Measurements from ENCODE around the gene SAMD4B. TPM values are rescaled to one million over a fixed set of nuclear protein-coding genes. Genes with fewer than 3 reads are reported as not detected.
"Not testable (repeated sequence)": the region's sequence is repeated elsewhere in the genome, so short reads cannot be mapped to it uniquely, and the experiment has no call there.

Gene SAMD4B
- total RNA-seq, 2 donors from 2014 or later = 133 to 227 TPM

DNA sequence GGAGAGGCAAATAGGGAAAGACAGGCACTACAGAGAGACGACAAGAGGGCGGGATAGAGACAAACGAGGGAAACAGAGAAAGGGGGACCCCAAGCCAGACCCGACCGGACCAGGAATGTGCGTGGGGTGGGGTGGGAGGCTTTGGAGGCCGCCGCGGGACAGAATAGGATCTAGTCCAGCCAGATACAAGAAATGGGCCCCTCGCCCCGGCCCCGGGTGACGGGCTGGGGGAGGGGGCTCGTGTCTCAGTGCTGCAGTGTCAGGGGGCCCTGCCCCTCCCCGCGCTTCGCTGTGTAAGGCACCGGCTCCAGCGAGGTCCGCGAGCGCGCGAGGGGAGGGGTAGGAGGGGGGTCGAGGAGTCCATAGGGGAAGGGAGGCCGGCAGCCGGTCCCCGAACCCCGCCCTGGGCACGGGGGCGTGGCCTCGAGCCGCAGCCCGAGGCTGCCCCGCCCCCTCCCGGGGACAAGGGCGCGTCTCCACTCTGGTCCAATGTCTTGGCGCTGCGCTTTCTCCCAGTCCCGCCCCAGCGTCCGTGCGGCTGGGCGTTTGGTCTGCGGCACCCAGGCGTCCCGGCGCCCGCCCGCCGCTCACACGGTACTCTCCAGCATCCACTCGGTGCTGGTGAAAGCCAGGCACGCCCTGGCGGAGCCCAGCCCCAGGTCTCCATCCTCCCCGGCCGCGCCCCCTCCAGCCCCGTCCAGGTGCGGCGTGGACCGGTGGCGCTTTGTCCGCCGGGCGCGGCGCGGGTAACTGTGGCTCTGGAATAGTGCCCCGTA lies 35.0 kb upstream of the SAMD4B start:
- no peak for TF ChIP-seq POLR2A (IDR thresholded peaks at IDR 0.05)
- no peak for TF ChIP-seq POLR2AphosphoS5 (IDR thresholded peaks at IDR 0.05)
- TF ChIP-seq, protein P1, sequence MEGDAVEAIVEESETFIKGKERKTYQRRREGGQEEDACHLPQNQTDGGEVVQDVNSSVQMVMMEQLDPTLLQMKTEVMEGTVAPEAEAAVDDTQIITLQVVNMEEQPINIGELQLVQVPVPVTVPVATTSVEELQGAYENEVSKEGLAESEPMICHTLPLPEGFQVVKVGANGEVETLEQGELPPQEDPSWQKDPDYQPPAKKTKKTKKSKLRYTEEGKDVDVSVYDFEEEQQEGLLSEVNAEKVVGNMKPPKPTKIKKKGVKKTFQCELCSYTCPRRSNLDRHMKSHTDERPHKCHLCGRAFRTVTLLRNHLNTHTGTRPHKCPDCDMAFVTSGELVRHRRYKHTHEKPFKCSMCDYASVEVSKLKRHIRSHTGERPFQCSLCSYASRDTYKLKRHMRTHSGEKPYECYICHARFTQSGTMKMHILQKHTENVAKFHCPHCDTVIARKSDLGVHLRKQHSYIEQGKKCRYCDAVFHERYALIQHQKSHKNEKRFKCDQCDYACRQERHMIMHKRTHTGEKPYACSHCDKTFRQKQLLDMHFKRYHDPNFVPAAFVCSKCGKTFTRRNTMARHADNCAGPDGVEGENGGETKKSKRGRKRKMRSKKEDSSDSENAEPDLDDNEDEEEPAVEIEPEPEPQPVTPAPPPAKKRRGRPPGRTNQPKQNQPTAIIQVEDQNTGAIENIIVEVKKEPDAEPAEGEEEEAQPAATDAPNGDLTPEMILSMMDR (IDR thresholded peaks at IDR 0.05) = no peak
- H3K36me3 ChIP-seq = no peaks in the 10 kb centered on the region
- no peak for DNase-seq (ENCODE audit: low spot score)
- intact Hi-C loops (cut with DNase I) = no loop called here
- H3K27ac ChIP-seq = no peak overlapping the region
- no peaks in the 10 kb centered on the region for H3K9me3 ChIP-seq
- H3K4me3 ChIP-seq = peak overlapping the region in 1 of 2 donors; percentile 19
- peaks cover 5% of the 10 kb centered on the region for H3K4me1 ChIP-seq (replicated peaks)
- H3K27me3 ChIP-seq (replicated peaks; ENCODE audit: insufficient read depth) = peaks cover 2% of the 10 kb centered on the region
- 24% methylated on average over 37 of the region's 71 CpGs for WGBS

DNA sequence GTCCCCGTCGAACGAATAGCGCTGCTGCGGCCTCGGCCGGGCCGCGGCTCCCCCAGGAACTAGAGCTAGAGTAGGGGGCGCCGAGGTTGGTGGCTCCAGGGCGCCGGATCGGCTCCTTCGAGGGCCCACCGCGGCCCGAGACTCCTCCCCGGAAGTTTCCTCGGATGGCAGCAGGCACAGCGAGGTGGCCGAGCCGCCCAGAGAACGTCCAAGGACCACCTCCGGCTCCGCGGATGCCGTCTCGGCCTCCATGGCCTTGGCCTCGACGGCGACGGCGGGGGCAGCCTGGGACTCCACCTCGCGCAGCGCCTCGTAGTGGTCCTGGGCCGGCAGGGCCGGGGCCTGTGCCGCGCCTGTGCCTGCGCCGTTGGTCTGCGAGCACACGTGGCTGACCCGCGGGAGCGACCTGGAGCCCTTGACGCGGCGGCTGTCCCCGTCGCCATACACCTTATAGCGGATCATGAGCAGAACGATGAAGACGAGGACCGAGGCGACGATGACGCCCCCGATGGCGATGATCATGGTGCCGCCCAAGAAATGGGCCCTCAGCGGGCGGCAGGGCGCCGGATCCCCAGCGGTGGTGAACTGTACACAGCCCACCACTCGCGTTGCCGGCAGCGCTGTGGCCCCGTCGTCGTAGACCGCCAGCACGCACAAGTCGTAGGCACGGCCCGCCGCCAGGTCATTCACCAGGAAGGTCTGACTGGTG lies 34.2 kb upstream of the SAMD4B start:
- Histone ChIP-seq H3K4me1 (replicated peaks) (peaks cover 5% of the 10 kb centered on the region), H3K9me3 (no peaks in the 10 kb centered on the region), H3K27me3 (replicated peaks; ENCODE audit: insufficient read depth) (peaks cover 2% of the 10 kb centered on the region), H3K27ac (no peak overlapping the region), H3K4me3 (peak overlapping the region in 1 of 2 donors; percentile 19), H3K36me3 (no peaks in the 10 kb centered on the region)
- intact Hi-C loops (cut with DNase I) = no loop called here
- no peak for DNase-seq (ENCODE audit: low spot score)
- no peak for TF ChIP-seq POLR2AphosphoS5 (IDR thresholded peaks at IDR 0.05)
- TF ChIP-seq POLR2A (IDR thresholded peaks at IDR 0.05) = no peak
- TF ChIP-seq, protein P1 (IDR thresholded peaks at IDR 0.05) = no peak
- 31% methylated on average over 46 of the region's 82 CpGs for WGBS

DNA sequence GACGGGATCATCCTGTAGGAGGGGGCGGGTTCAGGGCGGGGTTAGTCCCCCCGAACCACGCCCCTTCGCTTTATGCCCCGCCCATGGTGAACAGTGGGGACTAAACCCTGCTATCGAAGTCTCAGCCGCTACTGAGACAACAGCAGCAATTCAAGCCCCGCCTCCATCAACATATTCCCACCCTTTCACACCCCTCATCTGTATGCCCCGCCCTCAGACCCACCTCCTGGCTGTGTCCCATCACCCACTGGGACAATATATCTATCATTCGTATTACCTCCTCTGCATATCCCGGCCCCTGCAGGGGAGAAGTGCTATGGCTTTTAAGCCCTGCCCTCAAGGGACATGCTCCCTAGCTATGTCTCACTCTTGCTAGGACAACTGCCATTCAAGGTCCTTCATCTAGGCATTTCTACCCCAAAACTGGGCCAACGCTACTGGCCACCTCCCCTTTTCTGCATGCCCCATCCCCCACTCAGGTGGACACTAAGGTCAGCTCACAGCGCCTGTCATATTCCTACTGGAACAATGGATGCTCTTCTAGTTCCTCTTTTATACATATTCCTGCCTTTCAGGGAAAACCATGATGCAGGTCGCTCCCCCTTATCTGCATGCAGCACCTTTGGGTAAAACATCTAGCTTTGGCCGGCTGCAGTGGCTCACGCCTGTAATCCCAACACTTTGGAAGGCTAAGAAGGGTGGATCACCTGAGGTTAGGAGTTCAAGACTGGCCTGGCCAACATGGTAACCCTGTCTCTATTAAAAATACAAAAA lies 33.5 kb upstream of the SAMD4B start:
- Histone ChIP-seq H3K4me1 (replicated peaks) (peaks cover 5% of the 10 kb centered on the region), H3K4me3 (no peak overlapping the region), H3K27ac (no peak overlapping the region), H3K27me3 (replicated peaks; ENCODE audit: insufficient read depth) (peaks cover 2% of the 10 kb centered on the region), H3K36me3 (peaks cover 0 to under 1% of the 10 kb centered on the region in 2 donors), H3K9me3 (no peaks in the 10 kb centered on the region)
- intact Hi-C loops (cut with DNase I) = no loop called here
- DNase-seq (ENCODE audit: low spot score) = no peak
- WGBS = 45% methylated on average over 18 of the region's 18 CpGs
- TF ChIP-seq POLR2AphosphoS5 (IDR thresholded peaks at IDR 0.05) = no peak
- TF ChIP-seq POLR2A (IDR thresholded peaks at IDR 0.05) = no peak
- TF ChIP-seq, protein P1 (IDR thresholded peaks at IDR 0.05) = no peak

DNA sequence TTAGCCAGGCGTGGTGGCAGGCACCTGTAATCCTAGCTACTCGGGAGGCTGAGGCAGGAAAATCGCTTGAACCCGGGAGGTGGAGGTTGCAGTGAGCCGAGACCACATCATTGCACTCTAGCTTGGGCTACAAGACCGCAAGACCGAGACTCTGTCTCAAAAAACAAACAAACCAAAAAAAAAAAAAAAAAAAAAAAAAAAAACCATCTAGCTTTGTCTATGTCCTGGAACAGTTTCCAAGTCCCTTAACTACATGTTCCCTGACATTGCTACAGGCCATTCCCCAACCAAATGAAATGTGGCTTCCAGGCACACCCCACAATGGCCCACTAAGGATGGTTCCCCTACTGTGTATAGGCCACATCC lies 32.9 kb upstream of the SAMD4B start:
- H3K27me3 ChIP-seq (replicated peaks; ENCODE audit: insufficient read depth); H3K4me1 ChIP-seq (replicated peaks); H3K27ac ChIP-seq; H3K9me3 ChIP-seq; H3K4me3 ChIP-seq; DNase-seq (ENCODE audit: low spot score); intact Hi-C loops (cut with DNase I); H3K36me3 ChIP-seq: not testable (repeated sequence)
- WGBS = 96% methylated on average over 7 of the region's 7 CpGs

DNA sequence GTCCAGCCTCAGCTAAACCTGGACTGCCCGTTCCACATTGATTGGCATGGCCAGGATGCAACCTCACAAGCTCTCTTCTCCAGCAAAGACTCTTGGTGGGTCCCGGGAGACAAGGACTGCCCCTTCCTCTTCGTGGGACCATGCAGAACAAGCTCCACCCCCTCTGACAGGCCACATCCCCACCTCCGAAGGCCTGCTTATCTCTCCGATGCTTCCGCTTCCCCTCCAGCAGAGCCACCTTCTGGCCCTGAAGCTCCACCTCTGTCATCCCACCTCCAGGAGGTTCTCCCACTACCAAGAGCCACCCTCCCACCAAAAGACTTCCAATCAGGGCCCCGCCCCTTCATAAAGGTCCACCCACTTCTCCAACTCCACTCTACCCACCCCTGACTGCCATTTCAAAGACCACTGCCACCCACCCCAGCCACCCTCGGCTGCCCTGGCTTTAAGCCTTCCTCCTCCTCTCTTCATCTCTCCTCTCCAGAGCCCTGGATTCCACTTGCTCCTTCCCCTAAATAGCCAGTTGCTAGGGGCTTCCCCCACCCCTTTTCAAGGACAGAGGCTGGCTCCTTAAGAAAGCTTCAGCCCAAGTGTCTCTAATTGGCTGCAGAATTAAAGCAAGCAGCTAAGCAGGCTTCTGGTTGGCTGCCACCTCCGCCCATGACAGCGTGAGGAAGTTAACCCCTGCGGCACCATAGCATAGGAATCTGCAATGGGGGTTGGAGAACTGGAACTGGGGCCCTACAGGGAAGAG lies 31.5 kb upstream of the SAMD4B start:
- DNase-seq (ENCODE audit: low spot score) = no peak
- H3K4me3 ChIP-seq = no peak overlapping the region
- no peaks in the 10 kb centered on the region for H3K27me3 ChIP-seq (replicated peaks; ENCODE audit: insufficient read depth)
- 71% methylated on average over 11 of the region's 11 CpGs for WGBS
- H3K4me1 ChIP-seq (replicated peaks) = peaks cover 5% of the 10 kb centered on the region
- intact Hi-C loops (cut with DNase I) = no loop called here
- H3K36me3 ChIP-seq = peaks cover 0 to 9% of the 10 kb centered on the region in 2 donors
- no peaks in the 10 kb centered on the region for H3K9me3 ChIP-seq
- no peak overlapping the region for H3K27ac ChIP-seq
- TF ChIP-seq POLR2AphosphoS5 (IDR thresholded peaks at IDR 0.05) (no peak), POLR2A (IDR thresholded peaks at IDR 0.05) (no peak)
- TF ChIP-seq, protein P1 (IDR thresholded peaks at IDR 0.05) = no peak

Data from prostate gland (tissue), 2 donors.